IMR-90 (cell line): ENCODE data around the gene INTS15. TPM values are rescaled to one million over a fixed set of nuclear protein-coding genes. Genes with fewer than 3 reads are reported as not detected.

Source experiments
- ATAC-seq: fragments of 200-7000 bp; cut with Tn5 transposase; 2 replicates; pipeline ENCODE4 v1.9.1; 2020; ENCODE audit warnings: low read depth, mild to moderate bottlenecking, moderate library complexity
- BruUV-seq: library from RNA; stranded (reverse); fragments of 400-500 nt; replicated peaks from 2 replicates; lab custom pipeline; 2021; lab: Mats Ljungman, UMichigan
- CTCF ChIA-PET: fragments of 300-600 bp; formaldehyde crosslinking; extraction: SDS; loops from one replicate; lab custom pipeline; 2021; ENCODE audit warnings: antibody characterized with exemption; lab: Yijun Ruan, JAX
- POLR2A ChIA-PET: fragments of 300-600 bp; sonication (Branson Sonifier 250); formaldehyde crosslinking; loops from one replicate; lab custom pipeline; 2022; ENCODE audit warnings: antibody characterized with exemption; ENCODE audit not compliant: unreplicated experiment; lab: Charles Lee
- DNase-seq: peaks from one replicate; pipeline ENCODE4 v3.0.0; 2013
- H2AFZ ChIP-seq: replicated peaks from 2 replicates; pipeline ENCODE3; 2013; ENCODE audit warnings: low read length, mild to moderate bottlenecking; ENCODE audit not compliant: poor library complexity
- H2AK5ac ChIP-seq: 2 replicates; pipeline ENCODE4 v1.6.1; 2013; ENCODE audit warnings: low read depth, low read length, inconsistent platforms
- H2AK9ac ChIP-seq: replicated peaks from 2 replicates; pipeline ENCODE3; 2013; ENCODE audit warnings: mild to moderate bottlenecking, low read depth, low read length, moderate library complexity; ENCODE audit not compliant: poor library complexity
- H2BK120ac ChIP-seq: 2 replicates; pipeline ENCODE4 v1.6.1; 2013; ENCODE audit warnings: low read depth, low read length, inconsistent platforms
- H2BK15ac ChIP-seq: 3 replicates; pipeline ENCODE4 v1.6.1; 2013; ENCODE audit warnings: low read depth, low read length, inconsistent platforms
- H2BK20ac ChIP-seq: 2 replicates; pipeline ENCODE4 v1.6.1; 2013; ENCODE audit warnings: low read depth, mild to moderate bottlenecking, inconsistent platforms, low read length, moderate library complexity
- H2BK5ac ChIP-seq: 2 replicates; pipeline ENCODE4 v1.6.1; 2013; ENCODE audit warnings: mild to moderate bottlenecking, low read depth, low read length, inconsistent platforms; ENCODE audit not compliant: poor library complexity, severe bottlenecking
- H3K14ac ChIP-seq: replicated peaks from 2 replicates; pipeline ENCODE4 v1.6.1; 2013; ENCODE audit warnings: low read depth, low read length, inconsistent platforms
- H3K18ac ChIP-seq: 2 replicates; pipeline ENCODE4 v1.6.1; 2013; ENCODE audit warnings: low read depth, low read length, control low read depth
- H3K23ac ChIP-seq: 2 replicates; pipeline ENCODE4 v1.6.1; 2013; ENCODE audit warnings: low read depth, low read length, inconsistent platforms
- H3K27ac ChIP-seq: 2 replicates; pipeline ENCODE4 v1.5.1; 2013; ENCODE audit warnings: mild to moderate bottlenecking, control low read depth, low read length; ENCODE audit not compliant: insufficient read depth
- H3K27me3 ChIP-seq: 2 replicates; pipeline ENCODE4 v1.6.1; 2013; ENCODE audit warnings: low read length; ENCODE audit not compliant: control insufficient read depth, insufficient read depth
- H3K36me3 ChIP-seq: 2 replicates; pipeline ENCODE4 v1.6.1; 2013; ENCODE audit warnings: low read length, mixed read lengths; ENCODE audit not compliant: control insufficient read depth, insufficient read depth
- H3K4ac ChIP-seq: 2 replicates; pipeline ENCODE4 v1.6.1; 2013; ENCODE audit warnings: low read depth, low read length, inconsistent platforms
- H3K4me1 ChIP-seq: 2 replicates; pipeline ENCODE4 v1.6.1; 2013; ENCODE audit warnings: low read length, mixed read lengths; ENCODE audit not compliant: control insufficient read depth, insufficient read depth
- H3K4me2 ChIP-seq: 2 replicates; pipeline ENCODE4 v1.6.1; 2013; ENCODE audit warnings: low read depth, mild to moderate bottlenecking, control low read depth, low read length, moderate library complexity
- H3K4me3 ChIP-seq: 2 replicates; pipeline ENCODE4 v1.5.1; 2013; ENCODE audit warnings: low read depth, mild to moderate bottlenecking, control low read depth, low read length, moderate library complexity; ENCODE audit not compliant: insufficient read depth
- H3K56ac ChIP-seq: 2 replicates; pipeline ENCODE4 v1.6.1; 2013; ENCODE audit warnings: low read length, inconsistent platforms; ENCODE audit not compliant: insufficient read depth; ENCODE audit errors: extremely low read depth
- H3K79me1 ChIP-seq, 2 experiments: 2 replicates each; pipeline ENCODE4 v1.6.1; 2013; ENCODE audit warnings: low read length in 2 of 2, inconsistent platforms in 1 of 2, low read depth in 1 of 2
- H3K9ac ChIP-seq: 2 replicates; pipeline ENCODE4 v1.6.1; 2013; ENCODE audit warnings: low read depth, low read length, control low read depth
- H3K9me1 ChIP-seq: 2 replicates; pipeline ENCODE4 v1.6.1; 2013; ENCODE audit warnings: low read length, inconsistent platforms; ENCODE audit not compliant: insufficient read depth
- H3K9me3 ChIP-seq: 2 replicates; pipeline ENCODE4 v1.6.1; 2013; ENCODE audit warnings: low read length; ENCODE audit not compliant: control insufficient read depth, insufficient read depth
- H4K20me1 ChIP-seq: 2 replicates; pipeline ENCODE4 v1.6.1; 2013; ENCODE audit warnings: low read length, inconsistent platforms; ENCODE audit not compliant: insufficient read depth
- H4K5ac ChIP-seq: 2 replicates; pipeline ENCODE4 v1.6.1; 2013; ENCODE audit warnings: mild to moderate bottlenecking, low read depth, low read length, control low read depth
- H4K8ac ChIP-seq, 2 experiments: 2 replicates each; pipeline ENCODE4 v1.6.1; 2013; ENCODE audit warnings: low read depth in 2 of 2, low read length in 2 of 2, control low read depth in 1 of 2, inconsistent platforms in 1 of 2
- H4K91ac ChIP-seq: 2 replicates; pipeline ENCODE4 v1.6.1; 2013; ENCODE audit warnings: low read depth, low read length, inconsistent platforms; ENCODE audit not compliant: insufficient read depth
- BHLHE40 ChIP-seq: fragments of 150-350 bp; IDR thresholded peaks from 2 replicates; pipeline ENCODE4 v1.6.1; 2016; ENCODE audit warnings: mild to moderate bottlenecking, low read depth, low read length
- MAZ ChIP-seq: IDR thresholded peaks from 2 replicates; pipeline ENCODE4 v1.6.1; 2012; ENCODE audit warnings: low read depth, mild to moderate bottlenecking, low read length, improper control_type of control experiment, moderate library complexity, borderline replicate concordance
- MXI1 ChIP-seq: IDR thresholded peaks from 2 replicates; pipeline ENCODE4 v1.6.1; 2012; ENCODE audit warnings: low read depth, mild to moderate bottlenecking, low read length, moderate library complexity, borderline replicate concordance
- WGBS, 2 experiments: methylation state at CpG; one replicate each; pipeline versions ENCODE4 v1.1.5 to v1.1.7; 2013; ENCODE audit warnings: missing lambda C conversion rate in 2 of 2; ENCODE audit not compliant: insufficient read length in 1 of 2; ENCODE audit errors: extremely low coverage in 2 of 2; 5-methylcytosine and 5-hydroxymethylcytosine counted together
- dilution Hi-C: fragments of 300-500 bp; cut with HindIII; formaldehyde crosslinking; loops from one replicate; pipeline ENCODE4 v1.14.3; 2018; ENCODE audit warnings: low sequenced_read_pairs; ENCODE audit not compliant: unreplicated experiment
- in situ Hi-C: fragments of 300-500 bp; cut with MboI; formaldehyde crosslinking; loops from 3 replicates; pipeline ENCODE4 v1.14.3; 2019; ENCODE audit warnings: low sequenced_read_pairs, inconsistent platforms, mixed read lengths
- intact Hi-C: fragments of 100-400 bp; cut with micrococcal nuclease; formaldehyde crosslinking; loops from 2 replicates; pipeline ENCODE4 v1.10.0; 2022
- polyA plus RNA-seq, 3 experiments: library from polyadenylated mRNA; depleted of rRNA; stranded (reverse); fragments of >200 nt; gene quantifications; 2 replicates each; pipeline ENCODE4 v1.2.3, GENCODE V29; 2012; ENCODE audit warnings: low replicate concordance in 1 of 3
- total RNA-seq: library from RNA; depleted of rRNA; stranded (reverse); fragments of >200 nt; gene quantifications from 2 replicates; pipeline ENCODE4 v1.2.3, GENCODE V29; 2012

The INTS15 gene
- total and polyA plus RNA-seq, 2 of the 4 experiments (the other 2 are of a cell fraction): 7.0 to 20.8 TPM

- no peak for TF ChIP-seq MAZ
Observed at GRCh38 chr7:6563936-6564770, 25.7 kb upstream of the INTS15 start (continued).

GRCh38 chr7:6565655-6566054 lies 24.2 kb upstream of the INTS15 start:
- Histone ChIP-seq H3K27ac (no peak overlapping the region), H2BK15ac (no peak overlapping the region), H2AK9ac (no peak overlapping the region), H2AFZ (no peak overlapping the region), H3K4ac (no peak overlapping the region), H3K4me1 (no peaks in the 10 kb centered on the region), H2BK120ac (no peak overlapping the region), H3K18ac (no peak overlapping the region), H3K36me3 (no peaks in the 10 kb centered on the region), H3K4me3 (no peak overlapping the region), H4K8ac (no peak overlapping the region), H3K23ac (no peak overlapping the region), H3K9me3 (no peaks in the 10 kb centered on the region; the same call in 1 of the 2 replicates), H2BK5ac (no peak overlapping the region), H3K9me1 (no peaks in the 10 kb centered on the region), H2AK5ac (no peak overlapping the region), H3K56ac (no peak overlapping the region), H4K91ac (no peak overlapping the region), H4K5ac (no peak overlapping the region), H3K79me1 (no peaks in the 10 kb centered on the region), H3K14ac (no peak overlapping the region), H4K20me1 (no peaks in the 10 kb centered on the region), H3K9ac (no peak overlapping the region), H3K27me3 (no peaks in the 10 kb centered on the region), H2BK20ac (no peak overlapping the region), H3K4me2 (no peak overlapping the region)
- TF ChIP-seq MXI1 (no peak), BHLHE40 (no peak)
- POLR2A ChIA-PET: no interaction called here
- WGBS, 2 experiments: 81% methylated on average over 2 of the region's 4 CpGs; no CpG with 5 or more reads in 1 of the 2 experiments
- dilution Hi-C loops: no loop called here
- ATAC-seq: no peak
- DNase-seq: no peak
- in situ Hi-C loops: no loop called here
- intact Hi-C loops: loop anchor here (2.0 kb wide), 1 partner anchor 75 kb away; no protein-coding TSS in a partner anchor
- CTCF ChIA-PET: no interaction called here
- BruUV-seq: no TSS peak
